Transverse colon (tissue), 4 donors: ENCODE data around the gene BMP2K. TPM values are rescaled to one million over a fixed set of nuclear protein-coding genes. Genes with fewer than 3 reads are reported as not detected.
"Not testable (repeated sequence)": the region's sequence is repeated elsewhere in the genome, so short reads cannot be mapped to it uniquely, and the experiment has no call there.

ENCODE experiments used
- DNase-seq: peaks from one replicate; pipeline ENCODE4 v3.0.0-alpha.2; 2019
- H3K27ac ChIP-seq, 4 donors: fragments of 200-600 bp; sonication (generic); 2 replicates each; pipeline ENCODE4 v1.5.1; 2016 to 2018; ENCODE audit warnings: inconsistent platforms in 4 of 4
- H3K27me3 ChIP-seq: fragments of 200-600 bp; sonication (generic); 2 replicates; pipeline ENCODE4 v1.5.1; 2017; ENCODE audit warnings: inconsistent platforms
- H3K36me3 ChIP-seq, 4 donors: fragments of 200-600 bp; sonication (generic); 2 replicates each; pipeline ENCODE4 v1.5.1; 2017 to 2019; ENCODE audit warnings: inconsistent platforms in 4 of 4
- H3K4me1 ChIP-seq, 4 donors: fragments of 200-600 bp; sonication (generic); 2 replicates each; pipeline ENCODE4 v1.5.1; 2017 to 2020; ENCODE audit warnings: inconsistent platforms in 4 of 4
- H3K4me3 ChIP-seq, 4 donors: fragments of 200-600 bp; sonication (generic); 1 replicate in 1 of 4; 2 replicates in 3 of 4; pipeline versions ENCODE4 v1.5.1 to v1.6.1; 2017 to 2019; ENCODE audit warnings: inconsistent platforms in 4 of 4
- H3K9me3 ChIP-seq, 2 donors: fragments of 200-600 bp; sonication (generic); 2 replicates each; pipeline ENCODE4 v1.5.1; 2017 to 2019; ENCODE audit warnings: inconsistent platforms in 2 of 2
- CTCF ChIP-seq, 5 experiments: fragments of 200-600 bp in 3 of 5; fragments of 450-650 bp in 2 of 5; sonication (generic) in 3 of 5; IDR thresholded peaks; 1 replicate in 2 of 5; 2 replicates in 3 of 5; pipeline ENCODE4 v1.5.1; 2016 to 2017; ENCODE audit warnings: antibody characterized with exemption in 5 of 5, inconsistent platforms in 3 of 5, mild to moderate bottlenecking in 2 of 5, moderate library complexity in 1 of 5
- EP300 ChIP-seq: sonication (generic); formaldehyde crosslinking; IDR thresholded peaks from one replicate; pipeline ENCODE4 v1.6.1; 2017; ENCODE audit warnings: antibody characterized with exemption, low read depth
- POLR2A ChIP-seq: fragments of 450-650 bp; IDR thresholded peaks from one replicate; pipeline ENCODE4 v1.6.1; 2016; ENCODE audit warnings: antibody characterized with exemption, mild to moderate bottlenecking, moderate library complexity
- POLR2AphosphoS5 ChIP-seq, 3 donors: sonication (generic); formaldehyde crosslinking; IDR thresholded peaks; one replicate each; pipeline ENCODE4 v1.6.1; 2016; ENCODE audit warnings: antibody characterized with exemption in 3 of 3
- WGBS, 2 donors: methylation state at CpG; one replicate each; pipeline ENCODE4 v1.1.5; 2018; ENCODE audit warnings: low coverage in 1 of 2; 5-methylcytosine and 5-hydroxymethylcytosine counted together
- in situ Hi-C, 4 donors: fragments of 200-750 bp; cut with MboI; loops; one replicate each; pipeline versions ENCODE4 v1.15.0 to v1.15.1; 2017; ENCODE audit warnings: low sequenced_read_pairs in 3 of 4, low pct_ligation_motif_present in 1 of 4, low pct_unique_long_range_greater_than_20kb in 1 of 4
- intact Hi-C: fragments of 100-400 bp; cut with DNase I; formaldehyde crosslinking; loops from one replicate; pipeline ENCODE4 v1.15.1; 2023; ENCODE audit warnings: low total_unique reads
- total RNA-seq, 4 donors: library from RNA; depleted of rRNA; stranded (reverse); fragments of >200 nt; gene quantifications; one replicate each; pipeline ENCODE4 v1.1.0, GENCODE V29; 2016

Gene BMP2K
- total RNA-seq, 4 donors from 2014 or later = 12.3 to 147 (median 71.2) TPM

GRCh38 chr4:78781924-78782323 lies 5.8 kb downstream of the BMP2K start:
- in situ Hi-C loops = no loop called here
- H3K27me3 ChIP-seq = no peaks in the 10 kb centered on the region
- H3K4me1 ChIP-seq = peaks cover 3 to 68% (median 18%) of the 10 kb centered on the region in 4 donors
- no peak for DNase-seq
- no peaks in the 10 kb centered on the region for H3K36me3 ChIP-seq
- WGBS, 2 donors = 55 to 76% methylated on average over 3 of the region's 3 CpGs
- TF ChIP-seq CTCF (IDR thresholded peaks at IDR 0.05) = no peak
- TF ChIP-seq POLR2AphosphoS5 (IDR thresholded peaks at IDR 0.05) = no peak
- TF ChIP-seq POLR2A = no peak
- no peak for TF ChIP-seq EP300
- intact Hi-C loops = no loop called here
- peak overlapping the region in 1 of 4 donors; percentile 5 for H3K27ac ChIP-seq
- no peak overlapping the region for H3K4me3 ChIP-seq
- H3K9me3 ChIP-seq = no peaks in the 10 kb centered on the region

- Histone ChIP-seq H3K27ac (peak overlapping the region in 1 of 4 donors; percentile 8), H3K9me3 (no peaks in the 10 kb centered on the region), H3K4me1 (peaks cover 0 to 49% (median 7%) of the 10 kb centered on the region in 4 donors), H3K36me3 (no peaks in the 10 kb centered on the region), H3K4me3 (no peak overlapping the region), H3K27me3 (no peaks in the 10 kb centered on the region)
- TF ChIP-seq POLR2A (no peak), CTCF (IDR thresholded peaks at IDR 0.05) (no peak), EP300 (no peak), POLR2AphosphoS5 (IDR thresholded peaks at IDR 0.05) (no peak)
- WGBS, 2 donors = 65 to 67% methylated on average over 4 of the region's 4 CpGs
- no peak for DNase-seq
- intact Hi-C loops = no loop called here
- in situ Hi-C loops = no loop called here
These were observed 8.2 kb downstream of the BMP2K start for GRCh38 chr4:78784236-78784865.

- Histone ChIP-seq H3K4me3 (no peak overlapping the region), H3K4me1 (peaks cover 0 to 24% (median 0%) of the 10 kb centered on the region in 4 donors), H3K27me3 (no peaks in the 10 kb centered on the region), H3K27ac (no peak overlapping the region), H3K9me3 (no peaks in the 10 kb centered on the region), H3K36me3 (no peaks in the 10 kb centered on the region)
- in situ Hi-C loops = no loop called here
- TF ChIP-seq POLR2A = no peak
- no peak for TF ChIP-seq CTCF (IDR thresholded peaks at IDR 0.05)
- TF ChIP-seq POLR2AphosphoS5 (IDR thresholded peaks at IDR 0.05) = no peak
- no peak for TF ChIP-seq EP300
- WGBS, 2 donors = 91 to 100% methylated on average over 1 to 2 of the region's 2 CpGs
- no peak for DNase-seq
- intact Hi-C loops = no loop called here
These were observed 11.3 kb downstream of the BMP2K start for GRCh38 chr4:78787392-78788006.

- Histone ChIP-seq H3K27ac (no peak overlapping the region), H3K27me3 (no peaks in the 10 kb centered on the region), H3K36me3 (no peaks in the 10 kb centered on the region), H3K4me3 (no peak overlapping the region), H3K4me1 (peaks cover 0 to 20% (median 0%) of the 10 kb centered on the region in 4 donors), H3K9me3 (no peaks in the 10 kb centered on the region)
- TF ChIP-seq EP300 = no peak
- TF ChIP-seq POLR2AphosphoS5 (IDR thresholded peaks at IDR 0.05) = no peak
- intact Hi-C loops = no loop called here
- 89 to 92% methylated on average over 3 of the region's 3 CpGs for WGBS, 2 donors
- no peak for DNase-seq
- in situ Hi-C loops = no loop called here
These were observed 12.1 kb downstream of the BMP2K start for GRCh38 chr4:78788007-78788889.

GRCh38 chr4:78795594-78796416 lies 19.7 kb downstream of the BMP2K start:
- H3K36me3 ChIP-seq, H3K27me3 ChIP-seq, H3K4me1 ChIP-seq, intact Hi-C loops, H3K9me3 ChIP-seq, H3K27ac ChIP-seq, in situ Hi-C loops, DNase-seq, H3K4me3 ChIP-seq: not testable (repeated sequence)
- 100% methylated on average over 1 to 5 of the region's 5 CpGs for WGBS, 2 donors
